Astrocyte of the spinal cord (primary cell): ENCODE results near the gene ANKRD53.

Source experiments
- DNase-seq: peaks from one replicate; pipeline ENCODE4 v3.0.0; 2011; ENCODE audit warnings: low read depth, low spot score
- H3K4me3 ChIP-seq: 2 replicates; pipeline ENCODE4 v1.5.1; 2011; ENCODE audit warnings: low read depth, mild to moderate bottlenecking, low read length, moderate library complexity
- CTCF ChIP-seq: IDR thresholded peaks from 2 replicates; pipeline ENCODE4 v1.5.1; 2012; ENCODE audit warnings: low read depth, mild to moderate bottlenecking, low read length, inconsistent platforms
- in situ Hi-C: cut with HindIII; loops from 2 replicates; pipeline ENCODE4 v1.10.0; 2017; ENCODE audit warnings: low sequenced_read_pairs

Gene ANKRD53

GRCh38 chr2:70961648-70961994 is 16.8 kb upstream of the ANKRD53 start:
- DNase-seq = no peak
- TF ChIP-seq CTCF = no peak
- H3K4me3 ChIP-seq = no peak overlapping the region
- in situ Hi-C loops = no loop called here

GRCh38 chr2:70962211-70962884 is 16.1 kb upstream of the ANKRD53 start:
- TF ChIP-seq CTCF = no peak
- in situ Hi-C loops = no loop called here
- no peak for DNase-seq
- H3K4me3 ChIP-seq = no peak overlapping the region

GRCh38 chr2:70962885-70963878 is 15.2 kb upstream of the ANKRD53 start:
- in situ Hi-C loops = no loop called here
- no peak for DNase-seq
- no peak for TF ChIP-seq CTCF
- no peak overlapping the region for H3K4me3 ChIP-seq

GRCh38 chr2:70964133-70964532 is 14.3 kb upstream of the ANKRD53 start:
- no peak overlapping the region for H3K4me3 ChIP-seq
- no peak for DNase-seq
- TF ChIP-seq CTCF = no peak
- in situ Hi-C loops = no loop called here

GRCh38 chr2:70964596-70965386 is 13.6 kb upstream of the ANKRD53 start:
- TF ChIP-seq CTCF = peak; percentile 79
- peak overlapping the region; percentile 34 for H3K4me3 ChIP-seq
- DNase-seq = peak; percentile 60
- in situ Hi-C loops = no loop called here

- in situ Hi-C loops = no loop called here
- TF ChIP-seq CTCF = no peak
- H3K4me3 ChIP-seq = peak overlapping the region; percentile 34
- no peak for DNase-seq
These were observed 12.9 kb upstream of the ANKRD53 start for GRCh38 chr2:70965506-70965905.
